Suprapubic skin (tissue), 3 donors: Measurements from ENCODE around the gene PDZRN3.

Source experiments
- EP300 ChIP-seq: sonication (generic); formaldehyde crosslinking; IDR thresholded peaks from one replicate; pipeline ENCODE4 v1.6.1; 2017; ENCODE audit warnings: antibody characterized with exemption
- POLR2A ChIP-seq, 2 donors: fragments of 450-650 bp; IDR thresholded peaks; one replicate each; pipeline ENCODE4 v1.6.1; 2017; ENCODE audit warnings: antibody characterized with exemption in 2 of 2, mild to moderate bottlenecking in 2 of 2, moderate library complexity in 2 of 2
- TF ChIP-seq, protein P1 (sequence below), 2 donors: fragments of 200-600 bp in 1 of 2; fragments of 450-650 bp in 1 of 2; sonication (generic) in 1 of 2; IDR thresholded peaks; one replicate each; pipeline ENCODE4 v1.5.1; 2016 to 2019; ENCODE audit warnings: antibody characterized with exemption in 2 of 2, mild to moderate bottlenecking in 1 of 2, moderate library complexity in 1 of 2

DNA sequence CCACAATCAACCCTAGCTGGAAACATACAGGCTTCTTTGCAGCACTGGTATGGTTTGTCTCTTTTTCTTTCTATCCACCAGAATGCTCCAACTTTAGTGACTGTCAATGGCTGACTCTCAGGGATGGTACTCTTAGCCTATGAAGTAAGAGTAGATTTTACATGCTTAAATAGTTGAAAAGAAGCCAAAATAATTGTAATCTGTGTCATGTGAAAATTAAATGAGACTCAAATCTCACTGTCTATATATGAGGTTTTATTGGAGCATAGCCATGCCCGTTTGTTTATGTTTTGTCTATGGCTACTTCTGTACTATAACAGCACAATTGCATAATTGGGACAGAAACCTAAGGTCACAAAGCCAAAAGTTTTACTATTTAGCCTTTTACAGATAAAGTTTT is 29.1 kb upstream of the PDZRN3 start:
- TF ChIP-seq POLR2A (IDR thresholded peaks at IDR 0.05) (no peak), EP300 (no peak)
- TF ChIP-seq, protein P1, sequence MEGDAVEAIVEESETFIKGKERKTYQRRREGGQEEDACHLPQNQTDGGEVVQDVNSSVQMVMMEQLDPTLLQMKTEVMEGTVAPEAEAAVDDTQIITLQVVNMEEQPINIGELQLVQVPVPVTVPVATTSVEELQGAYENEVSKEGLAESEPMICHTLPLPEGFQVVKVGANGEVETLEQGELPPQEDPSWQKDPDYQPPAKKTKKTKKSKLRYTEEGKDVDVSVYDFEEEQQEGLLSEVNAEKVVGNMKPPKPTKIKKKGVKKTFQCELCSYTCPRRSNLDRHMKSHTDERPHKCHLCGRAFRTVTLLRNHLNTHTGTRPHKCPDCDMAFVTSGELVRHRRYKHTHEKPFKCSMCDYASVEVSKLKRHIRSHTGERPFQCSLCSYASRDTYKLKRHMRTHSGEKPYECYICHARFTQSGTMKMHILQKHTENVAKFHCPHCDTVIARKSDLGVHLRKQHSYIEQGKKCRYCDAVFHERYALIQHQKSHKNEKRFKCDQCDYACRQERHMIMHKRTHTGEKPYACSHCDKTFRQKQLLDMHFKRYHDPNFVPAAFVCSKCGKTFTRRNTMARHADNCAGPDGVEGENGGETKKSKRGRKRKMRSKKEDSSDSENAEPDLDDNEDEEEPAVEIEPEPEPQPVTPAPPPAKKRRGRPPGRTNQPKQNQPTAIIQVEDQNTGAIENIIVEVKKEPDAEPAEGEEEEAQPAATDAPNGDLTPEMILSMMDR (IDR thresholded peaks at IDR 0.05): no peak
